IMR-90 (cell line): Measurements from ENCODE around the gene SIX2. TPM values are rescaled to one million over a fixed set of nuclear protein-coding genes. Genes with fewer than 3 reads are reported as not detected.

Experiments
- ATAC-seq: fragments of 200-7000 bp; cut with Tn5 transposase; 2 replicates; pipeline ENCODE4 v1.9.1; 2020; ENCODE audit warnings: low read depth, mild to moderate bottlenecking, moderate library complexity
- BruUV-seq: library from RNA; stranded (reverse); fragments of 400-500 nt; replicated peaks from 2 replicates; lab custom pipeline; 2021; lab: Mats Ljungman, UMichigan
- CTCF ChIA-PET: fragments of 300-600 bp; formaldehyde crosslinking; extraction: SDS; loops from one replicate; lab custom pipeline; 2021; ENCODE audit warnings: antibody characterized with exemption; lab: Yijun Ruan, JAX
- POLR2A ChIA-PET: fragments of 300-600 bp; sonication (Branson Sonifier 250); formaldehyde crosslinking; loops from one replicate; lab custom pipeline; 2022; ENCODE audit warnings: antibody characterized with exemption; ENCODE audit not compliant: unreplicated experiment; lab: Charles Lee
- DNase-seq: peaks from one replicate; pipeline ENCODE4 v3.0.0; 2013
- H2AFZ ChIP-seq: replicated peaks from 2 replicates; pipeline ENCODE3; 2013; ENCODE audit warnings: low read length, mild to moderate bottlenecking; ENCODE audit not compliant: poor library complexity
- H2AK5ac ChIP-seq: 2 replicates; pipeline ENCODE4 v1.6.1; 2013; ENCODE audit warnings: low read depth, low read length, inconsistent platforms
- H2AK9ac ChIP-seq: replicated peaks from 2 replicates; pipeline ENCODE3; 2013; ENCODE audit warnings: mild to moderate bottlenecking, low read depth, low read length, moderate library complexity; ENCODE audit not compliant: poor library complexity
- H2BK120ac ChIP-seq: 2 replicates; pipeline ENCODE4 v1.6.1; 2013; ENCODE audit warnings: low read depth, low read length, inconsistent platforms
- H2BK15ac ChIP-seq: 3 replicates; pipeline ENCODE4 v1.6.1; 2013; ENCODE audit warnings: low read depth, low read length, inconsistent platforms
- H2BK20ac ChIP-seq: 2 replicates; pipeline ENCODE4 v1.6.1; 2013; ENCODE audit warnings: low read depth, mild to moderate bottlenecking, inconsistent platforms, low read length, moderate library complexity
- H2BK5ac ChIP-seq: 2 replicates; pipeline ENCODE4 v1.6.1; 2013; ENCODE audit warnings: mild to moderate bottlenecking, low read depth, low read length, inconsistent platforms; ENCODE audit not compliant: poor library complexity, severe bottlenecking
- H3K14ac ChIP-seq: replicated peaks from 2 replicates; pipeline ENCODE4 v1.6.1; 2013; ENCODE audit warnings: low read depth, low read length, inconsistent platforms
- H3K18ac ChIP-seq: 2 replicates; pipeline ENCODE4 v1.6.1; 2013; ENCODE audit warnings: low read depth, low read length, control low read depth
- H3K23ac ChIP-seq: 2 replicates; pipeline ENCODE4 v1.6.1; 2013; ENCODE audit warnings: low read depth, low read length, inconsistent platforms
- H3K27ac ChIP-seq: 2 replicates; pipeline ENCODE4 v1.5.1; 2013; ENCODE audit warnings: mild to moderate bottlenecking, control low read depth, low read length; ENCODE audit not compliant: insufficient read depth
- H3K27me3 ChIP-seq: 2 replicates; pipeline ENCODE4 v1.6.1; 2013; ENCODE audit warnings: low read length; ENCODE audit not compliant: control insufficient read depth, insufficient read depth
- H3K36me3 ChIP-seq: 2 replicates; pipeline ENCODE4 v1.6.1; 2013; ENCODE audit warnings: low read length, mixed read lengths; ENCODE audit not compliant: control insufficient read depth, insufficient read depth
- H3K4ac ChIP-seq: 2 replicates; pipeline ENCODE4 v1.6.1; 2013; ENCODE audit warnings: low read depth, low read length, inconsistent platforms
- H3K4me1 ChIP-seq: 2 replicates; pipeline ENCODE4 v1.6.1; 2013; ENCODE audit warnings: low read length, mixed read lengths; ENCODE audit not compliant: control insufficient read depth, insufficient read depth
- H3K4me2 ChIP-seq: 2 replicates; pipeline ENCODE4 v1.6.1; 2013; ENCODE audit warnings: low read depth, mild to moderate bottlenecking, control low read depth, low read length, moderate library complexity
- H3K4me3 ChIP-seq: 2 replicates; pipeline ENCODE4 v1.5.1; 2013; ENCODE audit warnings: low read depth, mild to moderate bottlenecking, control low read depth, low read length, moderate library complexity; ENCODE audit not compliant: insufficient read depth
- H3K56ac ChIP-seq: 2 replicates; pipeline ENCODE4 v1.6.1; 2013; ENCODE audit warnings: low read length, inconsistent platforms; ENCODE audit not compliant: insufficient read depth; ENCODE audit errors: extremely low read depth
- H3K79me1 ChIP-seq, 2 experiments: 2 replicates each; pipeline ENCODE4 v1.6.1; 2013; ENCODE audit warnings: low read length in 2 of 2, inconsistent platforms in 1 of 2, low read depth in 1 of 2
- H3K9ac ChIP-seq: 2 replicates; pipeline ENCODE4 v1.6.1; 2013; ENCODE audit warnings: low read depth, low read length, control low read depth
- H3K9me1 ChIP-seq: 2 replicates; pipeline ENCODE4 v1.6.1; 2013; ENCODE audit warnings: low read length, inconsistent platforms; ENCODE audit not compliant: insufficient read depth
- H3K9me3 ChIP-seq: 2 replicates; pipeline ENCODE4 v1.6.1; 2013; ENCODE audit warnings: low read length; ENCODE audit not compliant: control insufficient read depth, insufficient read depth
- H4K20me1 ChIP-seq: 2 replicates; pipeline ENCODE4 v1.6.1; 2013; ENCODE audit warnings: low read length, inconsistent platforms; ENCODE audit not compliant: insufficient read depth
- H4K5ac ChIP-seq: 2 replicates; pipeline ENCODE4 v1.6.1; 2013; ENCODE audit warnings: mild to moderate bottlenecking, low read depth, low read length, control low read depth
- H4K8ac ChIP-seq, 2 experiments: 2 replicates each; pipeline ENCODE4 v1.6.1; 2013; ENCODE audit warnings: low read depth in 2 of 2, low read length in 2 of 2, control low read depth in 1 of 2, inconsistent platforms in 1 of 2
- H4K91ac ChIP-seq: 2 replicates; pipeline ENCODE4 v1.6.1; 2013; ENCODE audit warnings: low read depth, low read length, inconsistent platforms; ENCODE audit not compliant: insufficient read depth
- ELK1 ChIP-seq: fragments of 150-350 bp; IDR thresholded peaks from 2 replicates; pipeline ENCODE4 v1.6.1; 2016; ENCODE audit warnings: low read depth, mild to moderate bottlenecking, low read length, moderate library complexity, borderline replicate concordance
- FOS ChIP-seq: fragments of 150-350 bp; IDR thresholded peaks from 2 replicates; pipeline ENCODE4 v1.6.1; 2016; ENCODE audit warnings: low read depth, low read length
- RAD21 ChIP-seq: IDR thresholded peaks from 2 replicates; pipeline ENCODE4 v1.6.1; 2012; ENCODE audit warnings: low read length, improper control_type of control experiment
- RCOR1 ChIP-seq: IDR thresholded peaks from 2 replicates; pipeline ENCODE4 v1.6.1; 2012; ENCODE audit warnings: mild to moderate bottlenecking, low read length, improper control_type of control experiment; ENCODE audit not compliant: insufficient replicate concordance
- USF2 ChIP-seq: fragments of 150-350 bp; IDR thresholded peaks from 2 replicates; pipeline ENCODE4 v1.6.1; 2017; ENCODE audit warnings: mild to moderate bottlenecking, antibody characterized with exemption, low read length, low read depth
- WGBS, 2 experiments: methylation state at CpG; one replicate each; pipeline versions ENCODE4 v1.1.5 to v1.1.7; 2013; ENCODE audit warnings: missing lambda C conversion rate in 2 of 2; ENCODE audit not compliant: insufficient read length in 1 of 2; ENCODE audit errors: extremely low coverage in 2 of 2; 5-methylcytosine and 5-hydroxymethylcytosine counted together
- dilution Hi-C: fragments of 300-500 bp; cut with HindIII; formaldehyde crosslinking; loops from one replicate; pipeline ENCODE4 v1.14.3; 2018; ENCODE audit warnings: low sequenced_read_pairs; ENCODE audit not compliant: unreplicated experiment
- in situ Hi-C: fragments of 300-500 bp; cut with MboI; formaldehyde crosslinking; loops from 3 replicates; pipeline ENCODE4 v1.14.3; 2019; ENCODE audit warnings: low sequenced_read_pairs, inconsistent platforms, mixed read lengths
- intact Hi-C: fragments of 100-400 bp; cut with micrococcal nuclease; formaldehyde crosslinking; loops from 2 replicates; pipeline ENCODE4 v1.10.0; 2022
- polyA plus RNA-seq, 3 experiments: library from polyadenylated mRNA; depleted of rRNA; stranded (reverse); fragments of >200 nt; gene quantifications; 2 replicates each; pipeline ENCODE4 v1.2.3, GENCODE V29; 2012; ENCODE audit warnings: low replicate concordance in 1 of 3
- total RNA-seq: library from RNA; depleted of rRNA; stranded (reverse); fragments of >200 nt; gene quantifications from 2 replicates; pipeline ENCODE4 v1.2.3, GENCODE V29; 2012

SIX2 gene
- total and polyA plus RNA-seq, 2 of the 4 experiments (the other 2 are of a cell fraction): not detected

- no peak overlapping the region for H2BK15ac ChIP-seq
- no peak overlapping the region for H3K4ac ChIP-seq
- no peaks in the 10 kb centered on the region for H3K36me3 ChIP-seq
- H3K9ac ChIP-seq: no peak overlapping the region
- WGBS, 2 experiments: 4% methylated on average over 12 of the region's 56 CpGs; no CpG with 5 or more reads in 1 of the 2 experiments
- H3K14ac ChIP-seq: no peak overlapping the region
- H3K9me3 ChIP-seq: peaks cover 21% of the 10 kb centered on the region
- peaks cover 6% of the 10 kb centered on the region; the same call in 1 of the 2 replicates for H3K4me1 ChIP-seq
- no TSS peak for BruUV-seq
- no peak overlapping the region for H3K56ac ChIP-seq
- peak overlapping the region; percentile 59; the same call in 1 of the 2 replicates for H3K4me2 ChIP-seq
- H3K9me1 ChIP-seq: no peaks in the 10 kb centered on the region
- no peak overlapping the region for H2BK20ac ChIP-seq
- peaks cover 96% of the 10 kb centered on the region for H3K27me3 ChIP-seq
- peak overlapping the region; percentile 71 for H2AFZ ChIP-seq
- no peak overlapping the region for H4K91ac ChIP-seq
- H3K27ac ChIP-seq: no peak overlapping the region
- no peak overlapping the region for H2BK5ac ChIP-seq
- ChIA-PET CTCF (no interaction called here), POLR2A (no interaction called here)
- no peak overlapping the region for H2BK120ac ChIP-seq
- H4K8ac ChIP-seq: no peak overlapping the region
- peak overlapping the region; percentile 2; the same call in 1 of the 2 replicates for H3K4me3 ChIP-seq
- no peak for DNase-seq
- H2AK9ac ChIP-seq: peak overlapping the region; percentile 38
- no peak overlapping the region for H3K23ac ChIP-seq
- H4K20me1 ChIP-seq: no peaks in the 10 kb centered on the region; the same call in 1 of the 2 replicates
- no peak overlapping the region for H3K18ac ChIP-seq
- intact Hi-C loops (no loop called here), dilution Hi-C loops (no loop called here), in situ Hi-C loops (no loop called here)
- no peaks in the 10 kb centered on the region for H3K79me1 ChIP-seq
- peak; percentile 7 for ATAC-seq
- no peak for TF ChIP-seq RAD21
- TF ChIP-seq FOS: no peak
- no peak for TF ChIP-seq USF2
- no peak for TF ChIP-seq ELK1
- TF ChIP-seq RCOR1: no peak
- H2AK5ac ChIP-seq: no peak overlapping the region
- H4K5ac ChIP-seq: no peak overlapping the region
These were observed 863 bp upstream of the SIX2 start for GRCh38 chr2:45009928-45010701.
